GM21576 (cell line): ENCODE data around the gene TRAPPC3.

ENCODE experiments used
- ATAC-seq: cut with Tn5 transposase; IDR thresholded peaks from one replicate; pipeline ENCODE4 v1.9.1; 2021; ENCODE audit warnings: mild to moderate bottlenecking, moderate library complexity; ENCODE audit not compliant: unreplicated experiment

Gene TRAPPC3

DNA sequence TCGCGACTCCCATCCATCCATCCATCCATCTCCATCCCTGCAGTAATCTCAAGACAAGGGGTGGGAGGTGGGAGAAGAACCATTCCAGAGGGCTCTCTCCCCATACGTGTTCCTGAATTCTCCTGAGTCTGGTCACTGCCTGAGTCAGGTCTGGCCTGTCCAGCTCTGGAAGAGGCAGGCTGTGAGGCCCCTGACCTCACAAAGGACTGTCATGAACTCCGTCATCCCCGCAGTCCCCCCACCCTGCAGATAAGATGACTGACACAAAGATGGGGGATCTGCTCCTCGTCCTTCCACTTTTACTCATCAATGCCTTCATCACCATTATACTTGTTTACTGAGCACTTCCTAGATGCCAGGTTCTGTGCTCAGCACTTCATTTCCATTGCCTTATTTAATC, 5.0 kb upstream of the TRAPPC3 start:
- ATAC-seq: no peak

DNA sequence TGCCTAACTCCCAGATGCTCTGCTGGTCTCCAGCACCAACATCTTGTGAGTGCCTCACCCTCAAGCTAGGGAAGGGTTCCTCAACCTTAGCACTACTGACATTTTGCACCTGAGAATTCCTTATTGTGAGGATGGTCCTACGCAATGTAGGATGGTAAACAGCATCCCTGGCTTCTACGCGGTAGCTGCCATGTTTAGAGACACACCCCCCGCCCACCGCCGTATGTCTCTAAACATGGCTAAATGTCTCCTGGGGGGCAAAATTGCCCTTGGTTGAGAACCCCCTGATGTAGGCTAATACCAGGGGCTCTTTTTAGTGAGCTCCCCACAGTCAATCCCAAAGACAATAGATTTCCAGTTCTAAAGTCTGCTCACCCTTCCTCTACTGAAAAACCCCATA, 4.2 kb upstream of the TRAPPC3 start:
- no peak for ATAC-seq

DNA sequence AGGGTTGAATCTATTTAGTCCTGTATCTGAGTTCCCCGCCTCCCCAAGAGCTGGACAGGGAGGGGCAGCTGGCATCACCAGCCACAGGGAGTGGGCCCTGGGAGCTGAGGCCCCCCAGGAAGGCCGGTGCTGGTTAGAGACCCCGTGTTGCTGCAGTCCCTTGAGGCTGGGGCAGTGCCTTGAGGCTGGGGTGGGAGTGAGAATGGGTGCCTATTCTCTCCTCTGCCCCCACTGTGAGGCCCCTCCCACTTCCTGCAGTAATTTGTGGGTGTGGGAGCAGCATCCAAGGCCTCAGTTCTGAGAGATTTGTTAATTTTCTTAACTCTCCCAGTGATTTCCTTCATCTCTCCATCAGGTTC, 2.5 kb upstream of the TRAPPC3 start:
- ATAC-seq: no peak

DNA sequence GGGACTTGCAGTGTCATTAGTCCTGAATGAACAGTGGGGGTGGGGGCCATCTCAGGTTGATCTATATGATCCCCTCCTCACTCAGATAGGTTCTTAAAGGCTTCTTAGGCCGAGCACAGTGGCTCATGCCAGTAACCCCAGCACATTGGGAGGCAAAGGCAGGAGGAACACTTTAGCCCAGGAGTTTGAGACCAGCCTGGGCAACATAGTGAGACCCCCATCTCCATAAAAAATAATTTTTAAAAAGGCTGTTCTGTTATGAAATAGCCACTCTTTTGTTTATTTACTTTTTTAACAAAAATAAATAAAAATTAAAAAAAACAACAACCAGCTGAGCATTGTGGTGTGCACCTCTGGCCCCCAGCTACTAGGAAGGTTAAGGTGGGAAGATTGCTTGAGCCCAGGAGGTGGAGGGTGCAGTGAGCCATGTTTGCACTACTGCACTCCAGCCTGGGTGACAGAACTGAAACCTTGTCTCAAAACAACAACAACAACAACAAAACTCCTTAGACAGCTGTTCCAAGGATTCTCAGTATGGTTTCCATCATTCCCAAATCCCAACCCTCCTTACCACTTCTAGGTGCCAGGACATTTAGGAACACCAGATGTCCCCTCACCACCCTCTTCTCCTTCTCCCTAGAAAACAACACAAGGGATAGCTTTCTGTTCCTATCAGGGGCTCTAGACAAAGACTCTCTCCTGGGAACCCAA, 2.0 kb upstream of the TRAPPC3 start:
- no peak for ATAC-seq

DNA sequence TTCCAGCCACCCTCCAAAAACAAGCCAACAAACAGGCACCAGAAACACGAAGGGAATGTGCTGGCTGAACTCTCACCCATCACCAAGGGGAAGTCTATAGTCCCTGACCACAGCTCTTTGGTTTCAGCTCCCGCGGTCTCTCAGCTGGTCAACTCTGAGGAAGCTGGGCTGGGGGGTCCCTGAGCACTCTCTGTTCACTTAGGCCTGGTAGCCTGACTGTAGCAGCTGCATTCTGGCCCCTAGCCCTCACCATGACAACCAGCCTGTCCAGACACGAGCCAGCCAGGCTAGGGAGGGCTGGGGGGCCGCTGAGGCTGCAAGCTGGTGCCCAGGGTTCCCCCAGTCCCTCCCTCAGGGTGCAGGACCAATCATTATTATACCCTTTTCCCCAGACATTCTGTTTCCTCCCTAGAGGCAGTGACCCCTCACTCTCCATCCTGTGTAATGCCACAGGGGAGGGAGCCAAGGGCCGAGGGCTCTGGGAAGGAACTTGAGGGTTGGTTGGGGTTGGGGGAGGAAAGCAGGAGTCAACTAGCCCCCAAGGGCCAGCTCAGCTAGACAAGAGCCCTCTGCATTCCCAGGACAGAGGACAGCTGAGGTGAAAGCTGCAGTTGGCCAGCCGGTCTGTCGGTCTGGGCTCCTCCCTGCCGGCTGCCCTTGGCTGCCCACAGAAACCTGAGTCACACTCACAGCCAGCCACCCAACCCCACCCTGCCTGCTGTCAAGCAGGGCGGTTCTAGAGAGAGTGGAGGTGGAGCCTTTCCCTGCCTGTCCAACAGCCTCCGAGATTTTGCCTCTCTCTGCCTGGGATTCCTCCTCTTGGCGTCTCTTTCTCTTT, 1.2 kb upstream of the TRAPPC3 start:
- peak; percentile 48 for ATAC-seq

DNA sequence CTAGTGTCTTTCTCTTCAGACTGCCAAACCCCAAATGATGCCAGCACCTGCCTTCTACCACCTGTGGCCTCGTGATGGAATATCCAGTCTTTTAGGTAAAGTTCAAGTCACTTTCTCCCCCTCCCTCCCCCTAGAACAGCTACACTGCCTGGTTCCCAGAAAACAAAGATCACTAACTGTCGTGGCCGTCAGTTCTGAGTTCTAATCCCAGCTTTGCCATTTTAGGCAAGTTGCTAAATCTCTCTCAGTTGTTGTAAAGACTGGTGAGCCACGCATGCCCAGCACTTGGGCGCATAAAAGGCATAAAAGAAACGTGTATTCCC, 648 bp upstream of the TRAPPC3 start:
- ATAC-seq: no peak

DNA sequence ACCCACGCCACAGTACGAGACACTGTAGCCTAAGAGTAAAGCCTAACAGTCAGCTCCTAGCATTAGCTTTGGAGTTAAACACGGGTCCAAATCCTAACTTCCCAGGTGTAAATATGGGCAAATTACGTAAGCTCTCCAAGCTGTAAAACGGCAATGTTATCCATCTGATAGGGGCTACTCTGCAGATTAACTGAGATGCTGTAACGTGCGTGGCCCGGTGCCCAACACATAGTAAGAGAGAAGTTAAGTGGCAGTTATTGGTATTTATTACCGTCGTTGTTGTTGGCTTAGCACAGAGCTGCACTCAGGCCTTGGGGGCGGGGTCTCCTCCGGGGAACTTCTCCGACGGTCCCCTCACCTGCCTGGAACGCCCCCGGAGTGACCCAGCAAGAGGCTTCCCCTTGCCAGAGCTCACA, 457 bp downstream of the TRAPPC3 start:
- no peak for ATAC-seq

DNA sequence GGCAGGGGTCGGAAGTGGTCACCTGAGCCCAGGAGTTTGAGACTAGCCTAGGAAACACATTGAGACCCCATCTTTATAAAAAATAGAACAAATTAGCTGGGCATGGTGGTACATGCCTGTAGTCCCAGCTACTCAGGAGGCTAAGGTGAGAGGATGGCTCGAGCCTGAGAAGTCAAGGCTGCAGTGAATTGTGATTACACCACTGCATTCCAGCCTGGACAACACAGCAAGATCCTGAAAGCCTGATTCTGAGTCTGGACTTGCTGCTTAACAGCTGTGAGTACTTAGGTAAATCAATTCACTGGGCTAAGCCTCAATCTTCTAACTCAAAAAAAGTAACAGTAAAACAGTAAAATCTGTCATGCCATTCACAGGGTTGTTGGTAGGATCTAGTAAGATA, 4.9 kb downstream of the TRAPPC3 start:
- ATAC-seq: no peak

DNA sequence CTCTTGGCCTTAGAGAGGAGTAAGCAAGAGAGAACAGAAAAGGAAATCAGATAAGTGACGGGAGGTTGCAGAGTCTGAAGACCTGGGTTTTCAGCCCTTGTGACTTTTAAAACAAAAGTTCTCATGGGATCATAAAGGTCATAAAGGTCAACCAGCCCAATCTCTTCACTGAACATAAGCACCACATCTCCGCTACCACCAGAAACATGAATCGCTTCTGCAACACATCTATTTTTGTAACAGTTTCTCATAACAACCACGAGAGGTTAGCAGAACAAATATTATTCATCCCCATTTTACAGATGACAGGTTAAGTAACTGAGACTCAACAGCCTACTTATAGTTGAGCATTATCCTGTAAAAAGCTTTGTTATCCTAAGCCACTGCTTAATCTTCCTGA, 5.9 kb downstream of the TRAPPC3 start:
- ATAC-seq: no peak

DNA sequence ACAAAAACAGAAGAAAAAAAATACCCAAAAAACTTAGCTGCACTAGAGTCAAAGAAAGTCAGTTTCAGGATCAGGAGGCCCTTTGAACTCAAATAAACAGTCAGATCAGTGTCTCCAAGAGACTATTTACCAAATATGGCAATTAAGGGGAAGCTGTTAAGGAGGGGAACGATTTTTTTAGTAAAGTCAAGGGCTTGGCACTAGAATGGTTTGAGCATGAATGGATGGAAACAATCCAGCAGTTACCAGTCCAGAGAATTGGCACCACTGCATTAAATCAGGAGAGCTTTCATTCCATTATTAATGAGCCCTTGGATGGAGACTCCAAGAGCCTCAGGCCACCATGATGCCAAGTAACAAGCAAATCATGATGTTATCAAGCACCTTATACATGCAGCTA, 7.2 kb downstream of the TRAPPC3 start:
- no peak for ATAC-seq

DNA sequence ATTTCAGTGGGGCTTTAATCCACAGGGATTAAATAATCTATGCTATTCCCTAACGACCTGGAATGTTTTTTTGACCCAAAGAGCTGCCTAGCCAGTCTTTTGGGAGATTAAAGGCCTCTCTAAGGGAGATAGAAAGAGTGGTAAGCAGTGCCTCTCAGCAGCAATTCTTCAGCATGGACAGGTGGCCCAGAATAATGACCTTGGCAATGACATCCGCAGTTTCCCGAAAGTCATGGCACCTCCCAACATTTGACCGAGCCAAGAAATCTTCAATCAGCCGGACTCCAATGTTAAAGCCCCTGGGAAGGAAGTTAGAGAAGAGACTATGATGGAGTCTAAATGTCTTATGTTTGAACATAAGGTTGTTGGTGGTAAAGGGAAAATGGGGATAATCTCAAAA, 9.8 kb downstream of the TRAPPC3 start:
- ATAC-seq: no peak

DNA sequence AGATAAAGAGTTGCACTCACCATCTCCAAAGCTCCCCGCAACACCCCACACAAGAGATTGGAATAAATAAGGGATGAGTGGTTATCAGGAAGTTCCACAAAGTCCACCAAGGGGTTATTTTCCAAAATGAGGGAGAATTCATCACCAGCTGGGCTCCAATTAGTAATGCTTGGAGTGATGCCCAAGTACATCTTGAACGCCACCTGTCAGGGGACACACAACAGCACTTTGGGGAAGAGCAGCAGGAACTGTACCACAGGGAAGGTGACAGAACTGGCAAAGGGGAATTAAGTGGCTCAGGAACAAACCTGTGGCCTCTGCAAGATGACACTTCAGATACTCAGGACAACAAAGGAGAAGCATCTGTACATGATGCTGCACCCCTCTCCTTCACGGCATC, 11.5 kb downstream of the TRAPPC3 start:
- no peak for ATAC-seq

DNA sequence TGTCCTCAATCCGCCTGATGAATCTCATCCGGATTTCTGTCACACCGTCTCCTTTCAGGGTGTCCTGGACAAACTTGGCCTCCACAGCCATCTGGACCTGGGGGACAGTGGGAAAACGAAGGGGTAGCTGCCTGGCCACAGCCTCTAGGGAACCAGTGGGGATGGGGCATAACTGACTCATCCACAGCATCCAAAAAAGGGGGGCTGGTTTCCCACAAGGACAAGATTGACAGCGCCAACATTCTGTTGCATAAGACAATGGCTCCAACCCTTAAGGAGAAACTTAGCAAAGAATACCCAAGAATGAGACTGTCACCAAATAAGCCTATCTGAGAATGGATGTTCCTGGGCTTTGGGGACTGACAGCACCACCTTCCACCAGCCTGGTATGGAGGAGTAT, 12.1 kb downstream of the TRAPPC3 start:
- no peak for ATAC-seq

DNA sequence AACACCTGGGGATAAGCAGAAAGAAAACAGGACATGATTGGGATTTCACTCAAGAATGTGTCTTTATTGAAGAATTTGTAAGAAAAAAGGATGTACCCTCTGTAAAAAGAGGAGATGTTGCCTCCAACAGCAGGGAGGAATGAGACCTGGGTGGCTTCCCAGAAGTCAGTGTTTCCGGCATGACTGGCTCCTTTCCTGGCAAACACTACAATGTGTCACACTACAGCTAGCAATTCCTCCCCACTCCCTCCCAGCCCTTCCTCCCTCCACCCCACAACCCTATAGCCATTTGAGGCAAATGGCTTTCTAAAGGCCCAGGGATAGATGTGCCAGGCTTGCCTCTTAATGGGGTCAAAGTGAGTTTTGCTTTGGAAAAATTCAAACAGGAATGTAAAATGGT, 12.8 kb downstream of the TRAPPC3 start:
- ATAC-seq: no peak

DNA sequence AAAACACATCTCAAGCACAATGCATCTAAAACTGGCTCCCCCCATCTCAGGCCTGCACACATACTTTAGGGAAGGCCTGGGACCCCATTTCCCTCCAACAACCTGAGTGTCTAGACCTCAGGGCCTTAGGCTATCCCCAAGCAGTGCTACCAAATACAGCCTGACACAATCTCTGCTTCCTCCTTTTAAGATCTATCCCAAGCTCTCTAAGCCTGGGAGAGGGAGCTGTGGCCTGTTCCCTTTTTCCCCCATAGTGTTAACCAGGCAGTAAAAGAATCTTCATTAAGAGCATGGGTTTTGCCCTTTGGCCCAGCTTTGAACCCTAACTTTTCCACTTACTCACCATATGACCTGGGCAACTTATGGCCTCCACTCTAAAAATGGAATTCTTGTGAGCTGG, 13.5 kb downstream of the TRAPPC3 start:
- ATAC-seq: no peak

DNA sequence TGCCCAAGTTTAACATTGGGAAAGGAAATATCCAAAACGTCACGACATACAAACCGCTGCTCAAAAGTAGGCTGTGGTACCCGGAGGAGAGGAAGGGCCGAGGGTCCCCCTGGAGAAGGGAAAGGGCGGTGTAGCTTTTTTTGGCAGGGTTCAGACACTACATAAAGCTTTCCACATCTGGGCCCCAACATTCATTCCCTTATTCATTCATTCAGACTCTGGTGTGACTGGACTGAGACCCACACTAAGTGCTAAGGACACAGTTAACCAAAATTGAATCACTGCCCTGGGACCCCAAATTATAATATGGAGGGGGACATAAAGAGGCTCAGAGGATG, 14.0 kb downstream of the TRAPPC3 start:
- ATAC-seq: no peak

DNA sequence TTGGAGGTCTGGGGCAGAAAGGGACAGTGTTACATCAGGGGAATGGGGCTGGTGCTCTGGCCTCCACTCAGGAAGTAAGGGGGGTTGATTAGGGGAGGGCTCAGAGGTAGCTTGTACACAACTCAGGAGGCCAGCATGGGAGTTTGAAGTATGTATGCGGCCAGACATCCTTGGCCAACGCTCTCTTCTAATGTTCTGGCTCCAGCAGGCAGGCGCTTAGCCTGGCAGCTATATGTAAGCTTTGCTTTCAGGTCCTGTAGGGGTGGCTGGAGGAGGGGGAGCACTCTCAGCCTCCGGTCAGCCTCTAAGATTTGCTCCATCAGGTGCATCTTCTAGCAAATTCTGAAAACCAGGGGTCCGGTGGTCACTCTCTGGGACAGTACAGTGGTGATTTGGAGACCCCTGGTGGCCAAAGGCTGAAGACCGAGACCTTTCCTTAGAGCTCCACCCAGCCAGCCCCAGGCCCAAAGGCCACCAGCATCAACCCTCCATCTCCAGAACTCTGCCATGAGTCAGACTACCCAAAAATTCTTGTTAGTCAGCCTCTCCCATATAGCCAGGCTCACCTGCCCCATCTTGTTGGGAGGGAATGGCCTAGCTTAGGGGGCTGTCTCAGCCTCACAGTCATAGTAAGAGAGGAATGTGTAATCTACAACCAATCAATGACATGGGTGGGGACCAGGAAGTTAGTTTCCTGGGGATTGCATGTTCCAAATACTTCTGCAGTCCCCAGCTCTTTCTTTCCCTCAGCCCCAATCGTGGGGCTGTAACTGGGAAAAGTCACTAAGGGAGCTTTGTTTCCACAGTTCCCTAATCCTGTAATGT, 14.6 kb downstream of the TRAPPC3 start:
- ATAC-seq: no peak

DNA sequence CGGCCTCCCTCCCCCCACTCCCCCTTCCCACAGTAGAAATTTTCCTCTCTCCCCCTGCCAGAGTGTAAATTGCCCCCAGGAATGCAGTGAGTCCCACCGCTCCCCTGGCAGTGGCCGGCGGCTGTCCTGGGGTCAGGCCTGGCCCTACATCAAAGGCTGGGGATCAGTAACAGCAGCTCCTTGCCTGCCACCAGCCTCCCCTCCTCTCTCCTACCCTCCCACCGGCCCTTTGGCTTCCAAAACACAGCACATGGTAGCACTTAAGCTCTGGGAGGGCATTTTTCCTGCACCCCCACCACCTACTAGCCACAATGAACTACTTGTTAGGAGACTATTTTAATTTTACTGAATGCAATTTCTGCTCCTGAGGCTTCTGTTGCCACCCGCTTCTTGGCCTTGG, 15.3 kb downstream of the TRAPPC3 start:
- ATAC-seq: no peak

DNA sequence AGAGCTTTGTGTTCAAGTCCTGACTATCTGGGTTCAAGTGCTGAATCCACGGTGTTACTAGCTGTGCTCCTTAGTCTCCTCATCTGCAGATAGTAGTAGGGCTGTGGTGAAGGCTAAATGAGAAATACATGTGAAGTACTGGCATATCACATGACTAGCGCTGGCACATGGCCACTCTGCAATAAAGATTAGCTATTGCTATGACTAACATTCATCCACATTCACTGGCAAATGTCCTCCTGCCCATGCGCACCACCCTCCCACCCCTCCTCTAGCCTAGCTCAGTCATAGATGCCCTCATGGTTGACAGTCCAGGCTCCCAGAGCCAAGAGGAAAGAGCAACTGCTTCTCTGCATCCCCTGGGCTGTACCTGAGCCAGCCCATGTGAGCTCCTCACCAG, 15.8 kb downstream of the TRAPPC3 start:
- ATAC-seq: no peak

DNA sequence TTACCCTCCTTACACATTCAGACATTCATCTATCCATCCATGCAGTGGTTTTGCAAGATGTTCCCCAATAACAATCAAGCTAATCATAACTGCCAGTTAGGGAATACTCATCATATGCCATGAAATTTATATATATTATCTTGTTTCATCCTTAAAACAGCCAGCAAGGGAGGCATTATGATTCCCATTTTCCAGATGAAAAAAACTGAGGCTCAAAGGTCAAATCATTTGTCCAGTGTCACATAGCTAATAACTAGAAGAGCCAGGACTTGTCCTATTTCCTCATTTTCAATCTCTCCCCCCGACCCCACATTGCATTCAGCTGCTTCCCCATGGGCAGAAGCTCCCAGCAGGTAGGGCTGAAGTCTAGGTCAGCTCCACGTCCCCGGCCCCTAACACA, 17.3 kb downstream of the TRAPPC3 start:
- no peak for ATAC-seq

DNA sequence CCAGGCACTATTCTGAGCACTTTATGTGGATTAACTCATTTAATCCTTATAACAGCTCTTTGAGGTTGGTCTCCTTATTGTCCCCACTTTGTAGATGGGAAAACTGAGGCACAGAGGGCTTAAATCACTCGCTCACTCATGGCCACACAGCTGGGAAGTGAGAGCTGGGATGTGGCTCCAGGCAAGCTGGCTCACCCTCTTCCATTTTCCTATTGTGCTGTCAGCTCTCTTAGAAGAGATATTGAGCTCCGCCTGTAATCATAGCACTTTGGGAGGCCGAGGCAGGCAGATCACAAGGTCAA, 20.4 kb downstream of the TRAPPC3 start:
- ATAC-seq: no peak
